GM13977 (cell line): Measurements from ENCODE around the gene RNF157.

Experiments used
- DNase-seq: peaks from one replicate; pipeline ENCODE4 v3.0.0; 2012; ENCODE audit warnings: low spot score
- CTCF ChIP-seq: IDR thresholded peaks from 2 replicates; pipeline ENCODE4 v1.5.1; 2012; ENCODE audit warnings: mild to moderate bottlenecking, control low read depth; ENCODE audit not compliant: insufficient read depth; ENCODE audit errors: extremely low read depth, missing control alignments
- in situ Hi-C: fragments of 300-500 bp; cut with MboI; formaldehyde crosslinking; loops from one replicate; pipeline ENCODE4 v1.12.0; 2022; ENCODE audit warnings: low sequenced_read_pairs, low pct_unique_long_range_greater_than_20kb, mixed read lengths, inconsistent platforms; ENCODE audit not compliant: unreplicated experiment

The RNF157 gene

DNA sequence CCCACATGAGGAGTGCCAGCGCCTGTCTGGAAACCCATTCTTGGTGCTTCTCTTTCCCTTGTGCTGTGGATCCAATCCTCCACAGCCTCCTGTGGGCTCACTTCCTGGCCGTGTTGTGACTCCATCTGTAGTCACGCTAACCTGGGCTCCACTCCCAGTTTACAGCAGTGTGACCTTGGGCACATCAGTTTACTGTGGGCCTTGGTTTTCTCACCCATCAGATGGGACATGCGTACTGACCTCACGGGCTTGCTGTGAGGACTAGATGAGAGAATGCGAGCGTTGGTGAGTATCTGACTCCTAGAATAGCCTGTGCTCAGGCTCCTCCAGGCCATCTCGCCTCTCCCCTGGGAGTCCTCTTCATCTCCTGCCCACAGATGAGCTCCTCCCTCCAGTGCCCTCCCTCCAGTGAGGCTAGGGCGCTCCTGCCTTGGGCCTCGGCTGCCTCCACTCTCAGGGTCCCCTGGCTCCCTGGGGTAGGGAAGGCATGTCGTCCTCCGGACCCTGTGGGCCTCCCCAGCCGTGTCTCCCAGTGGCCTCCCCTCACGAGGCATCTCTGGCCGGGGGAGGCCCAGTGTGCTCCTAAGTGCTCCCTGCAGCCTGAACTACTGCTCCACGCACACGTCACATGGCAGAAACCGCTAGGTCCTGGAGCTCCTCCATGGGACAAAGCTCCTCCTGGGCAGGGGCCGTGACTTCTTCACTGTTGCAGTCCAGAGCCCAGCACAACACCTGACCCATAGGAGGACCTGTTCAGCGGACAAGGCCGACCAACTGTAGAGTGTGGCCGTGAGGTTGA, 94.0 kb downstream of the RNF157 start:
- in situ Hi-C loops, result no loop called here
- DNase-seq, result no peak

DNA sequence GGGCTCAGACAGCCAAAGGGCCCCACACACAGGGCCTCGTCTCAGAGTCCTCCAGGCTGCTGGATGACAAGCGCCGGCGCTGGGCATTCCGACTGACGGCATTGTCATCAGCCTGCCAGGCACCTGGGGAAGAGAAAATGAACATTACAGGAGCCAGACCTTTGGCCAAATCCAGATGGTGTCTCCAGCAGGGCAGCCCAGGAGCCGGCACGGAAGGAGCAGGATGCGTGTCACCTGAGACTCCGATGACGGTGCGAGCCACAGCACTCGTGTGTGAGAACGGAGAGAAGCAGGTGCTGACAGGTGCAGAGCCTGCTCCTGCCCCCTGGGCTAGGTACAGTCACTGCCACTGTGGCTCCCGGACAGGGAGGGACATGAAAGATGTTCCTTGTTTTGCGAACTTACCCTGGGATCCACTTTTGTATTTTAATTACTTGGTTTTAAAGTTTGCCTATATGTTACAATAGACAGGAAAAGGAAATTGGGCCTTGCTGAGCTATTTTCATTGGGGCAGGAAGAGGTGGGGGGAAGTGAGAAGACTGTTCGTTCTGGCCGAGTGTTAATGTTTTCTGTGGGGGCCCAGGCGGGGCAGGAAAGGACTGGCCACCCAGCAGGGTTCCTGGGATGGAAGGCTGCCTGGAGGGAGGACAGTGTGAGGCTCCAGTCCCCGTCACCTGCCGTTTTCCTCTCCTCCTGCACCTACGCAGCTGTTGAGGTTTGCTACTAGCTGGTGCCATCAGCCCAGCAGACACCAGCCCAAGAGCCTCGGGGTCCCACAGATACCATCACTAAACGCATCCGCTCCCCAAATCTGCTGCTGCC, 94.9 kb downstream of the RNF157 start:
- DNase-seq, result no peak
- TF ChIP-seq CTCF, result no peak
- in situ Hi-C loops, result no loop called here

More for the DNA sequence above, 94.0 kb downstream of the RNF157 start:
- no peak for TF ChIP-seq CTCF

GRCh38 chr17:76142585-76143041, 97.7 kb downstream of the RNF157 start:
- TF ChIP-seq CTCF, result no peak
- in situ Hi-C loops, result no loop called here
- no peak for DNase-seq

- no peak for DNase-seq
- TF ChIP-seq CTCF, result no peak
- in situ Hi-C loops, result no loop called here
These were observed 98.2 kb downstream of the RNF157 start for GRCh38 chr17:76142039-76142584.

GRCh38 chr17:76141212-76142038, 98.9 kb downstream of the RNF157 start, which contains the start of gene FOXJ1:
Gene FOXJ1 (minus strand): TSS chr17:76141245. CDS start chr17:76140395, 850 bp downstream.
- in situ Hi-C loops, result no loop called here
- TF ChIP-seq CTCF, result no peak
- DNase-seq, result peak; percentile 98
